SK-N-SH treated with all-trans-retinoic acid at 6 μM for 48 hours (cell line): ENCODE data around the gene USP40.

ENCODE experiments used
- CREB5 ChIP-seq: fragments of 250-450 bp; sonication (Bioruptor Pico); IDR thresholded peaks from 2 replicates; pipeline ENCODE4 v1.5.1; 2020; ENCODE audit warnings: low read depth, mild to moderate bottlenecking, moderate library complexity
- CSDC2 ChIP-seq: fragments of 250-450 bp; sonication (Bioruptor Pico); IDR thresholded peaks from 2 replicates; pipeline ENCODE4 v1.5.0; 2020; ENCODE audit warnings: mild to moderate bottlenecking, moderate library complexity
- CSRNP3 ChIP-seq: fragments of 250-450 bp; sonication (Bioruptor Pico); IDR thresholded peaks from 2 replicates; pipeline ENCODE4 v1.5.1; 2021; ENCODE audit warnings: mild to moderate bottlenecking, moderate library complexity
- GLIS3 ChIP-seq: fragments of 250-450 bp; sonication (Bioruptor Pico); IDR thresholded peaks from 2 replicates; pipeline ENCODE4 v1.5.0; 2020; ENCODE audit warnings: mild to moderate bottlenecking, moderate library complexity
- OSR1 ChIP-seq: fragments of 250-450 bp; sonication (Bioruptor Pico); IDR thresholded peaks from 2 replicates; pipeline ENCODE4 v1.8.0; 2022; ENCODE audit warnings: moderate library complexity, mild to moderate bottlenecking, inconsistent platforms
- PATZ1 ChIP-seq: fragments of 250-450 bp; sonication (Bioruptor Pico); IDR thresholded peaks from 2 replicates; pipeline ENCODE4 v1.8.0; 2020; ENCODE audit warnings: mild to moderate bottlenecking, moderate library complexity, borderline replicate concordance
- POU6F1 ChIP-seq: fragments of 250-450 bp; sonication (Bioruptor Pico); IDR thresholded peaks from 2 replicates; pipeline ENCODE4 v1.8.0; 2021; ENCODE audit warnings: low read depth, mild to moderate bottlenecking, moderate library complexity, borderline replicate concordance
- SNAI2 ChIP-seq: fragments of 250-450 bp; sonication (Bioruptor Pico); IDR thresholded peaks from 2 replicates; pipeline ENCODE4 v1.5.0; 2020; ENCODE audit warnings: mild to moderate bottlenecking, moderate library complexity
- TCF4 ChIP-seq: fragments of 250-450 bp; sonication (Bioruptor Pico); IDR thresholded peaks from 2 replicates; pipeline ENCODE4 v1.8.0; 2021; ENCODE audit warnings: mild to moderate bottlenecking, moderate library complexity, borderline replicate concordance
- TSHZ2 ChIP-seq: fragments of 250-450 bp; sonication (Bioruptor Pico); IDR thresholded peaks from 2 replicates; pipeline ENCODE4 v1.5.0; 2020; ENCODE audit warnings: mild to moderate bottlenecking, moderate library complexity
- ZNF70 ChIP-seq: fragments of 450-650 bp; formaldehyde crosslinking; IDR thresholded peaks from 2 replicates; pipeline ENCODE4 v1.5.0; 2020; ENCODE audit warnings: mild to moderate bottlenecking, moderate library complexity

- TF ChIP-seq ZNF70 (CRISPR knock-in tag): no peak
- TF ChIP-seq TSHZ2 (CRISPR knock-in tag): no peak
- no peak for TF ChIP-seq CREB5 (CRISPR knock-in tag)
- no peak for TF ChIP-seq CSDC2 (CRISPR knock-in tag)
- no peak for TF ChIP-seq SNAI2 (CRISPR knock-in tag)
- TF ChIP-seq PATZ1 (CRISPR knock-in tag): no peak
- TF ChIP-seq POU6F1 (CRISPR knock-in tag): no peak
- TF ChIP-seq CSRNP3 (CRISPR knock-in tag): no peak
- no peak for TF ChIP-seq OSR1 (CRISPR knock-in tag)
- TF ChIP-seq TCF4: no peak
- TF ChIP-seq GLIS3 (CRISPR knock-in tag): no peak
These were observed 38.2 kb upstream of the USP40 start for GRCh38 chr2:233604826-233605225.
